AG08396 (cell line): Measurements from ENCODE around the gene MIS12.

Source experiments
- DNase-seq: peaks from one replicate; pipeline ENCODE4 v3.0.0; 2012; ENCODE audit warnings: low spot score, mixed read lengths

Gene MIS12

GRCh38 chr17:5499476-5500231 is 13.3 kb downstream of the MIS12 start:
- peak; percentile 30 for DNase-seq

- DNase-seq, result peak; percentile 13
These were observed 13.9 kb downstream of the MIS12 start for GRCh38 chr17:5500247-5500588.

- peak; percentile 93 for DNase-seq
These were observed 14.4 kb downstream of the MIS12 start for GRCh38 chr17:5500589-5501391.

- no peak for DNase-seq
These were observed 15.3 kb downstream of the MIS12 start for GRCh38 chr17:5501685-5502084.

GRCh38 chr17:5502552-5502951 is 16.2 kb downstream of the MIS12 start:
- no peak for DNase-seq

- DNase-seq, result no peak
These were observed 19.9 kb downstream of the MIS12 start for GRCh38 chr17:5506307-5506706.

- DNase-seq, result no peak
These were observed 22.4 kb downstream of the MIS12 start for GRCh38 chr17:5508810-5509209.

GRCh38 chr17:5509482-5509881 is 23.1 kb downstream of the MIS12 start:
- DNase-seq, result no peak

GRCh38 chr17:5510771-5511170 is 24.4 kb downstream of the MIS12 start:
- no peak for DNase-seq

- DNase-seq, result no peak
These were observed 25.2 kb downstream of the MIS12 start for GRCh38 chr17:5511401-5512225.

- no peak for DNase-seq
These were observed 27.3 kb downstream of the MIS12 start for GRCh38 chr17:5513628-5514027.

- DNase-seq, result no peak
These were observed 28.6 kb downstream of the MIS12 start for GRCh38 chr17:5514976-5515375.

GRCh38 chr17:5516060-5516792 is 29.9 kb downstream of the MIS12 start:
- DNase-seq, result peak; percentile 88

- no peak for DNase-seq
These were observed 36.1 kb downstream of the MIS12 start for GRCh38 chr17:5522476-5522875.

- DNase-seq, result no peak
These were observed 36.9 kb downstream of the MIS12 start for GRCh38 chr17:5523249-5523648.

- peak; percentile 91 for DNase-seq
These were observed 40.6 kb downstream of the MIS12 start for GRCh38 chr17:5526821-5527598.

- no peak for DNase-seq
These were observed 41.4 kb downstream of the MIS12 start for GRCh38 chr17:5527601-5528250.

- DNase-seq, result no peak
These were observed 44.1 kb downstream of the MIS12 start for GRCh38 chr17:5530265-5531084.

GRCh38 chr17:5531085-5531418 is 44.7 kb downstream of the MIS12 start:
- no peak for DNase-seq

GRCh38 chr17:5532581-5532980 is 46.2 kb downstream of the MIS12 start:
- no peak for DNase-seq
